VCaP (cell line): ENCODE measurements around the gene GPLD1.

Experiments used
- H3K27ac ChIP-seq: fragments of 450-650 bp; 2 replicates; pipeline ENCODE4 v1.5.1; 2017
- CTCF ChIP-seq: fragments of 450-650 bp; conservative IDR thresholded peaks from 2 replicates; pipeline ENCODE4 v1.5.1; 2017; ENCODE audit warnings: mild to moderate bottlenecking, moderate library complexity

GPLD1 gene

GRCh38 chr6:24441599-24441904 lies 47.8 kb downstream of the GPLD1 start:
- TF ChIP-seq CTCF, result no peak
- H3K27ac ChIP-seq, result no peak overlapping the region

GRCh38 chr6:24440897-24441598 lies 48.3 kb downstream of the GPLD1 start:
- no peak overlapping the region for H3K27ac ChIP-seq
- TF ChIP-seq CTCF, result no peak

GRCh38 chr6:24439858-24440539 lies 49.4 kb downstream of the GPLD1 start:
- no peak overlapping the region for H3K27ac ChIP-seq
- TF ChIP-seq CTCF, result no peak

DNA sequence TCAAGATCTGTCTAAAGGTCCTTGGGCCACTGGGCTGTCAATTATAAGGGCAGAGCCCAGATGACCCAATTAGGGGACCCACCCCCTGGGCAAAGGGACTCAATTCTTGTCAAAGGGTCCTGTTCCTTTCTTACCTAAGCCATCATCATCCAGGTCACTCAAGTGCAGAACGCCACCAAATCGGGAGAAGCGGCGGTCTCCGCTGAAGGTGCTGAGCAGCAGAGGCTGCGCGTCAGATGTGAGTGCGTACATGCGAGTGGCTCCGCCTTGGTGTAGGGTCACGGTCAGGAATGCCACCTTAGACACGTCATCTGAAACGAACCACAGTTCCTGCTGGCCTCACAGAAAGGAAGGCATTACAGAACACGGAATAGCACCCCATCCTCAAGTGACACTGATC lies 52.4 kb downstream of the GPLD1 start:
- no peak for TF ChIP-seq CTCF
- H3K27ac ChIP-seq, result no peak overlapping the region

- no peak overlapping the region for H3K27ac ChIP-seq
- no peak for TF ChIP-seq CTCF
Measured at GRCh38 chr6:24432611-24433010, 56.8 kb downstream of the GPLD1 start.

DNA sequence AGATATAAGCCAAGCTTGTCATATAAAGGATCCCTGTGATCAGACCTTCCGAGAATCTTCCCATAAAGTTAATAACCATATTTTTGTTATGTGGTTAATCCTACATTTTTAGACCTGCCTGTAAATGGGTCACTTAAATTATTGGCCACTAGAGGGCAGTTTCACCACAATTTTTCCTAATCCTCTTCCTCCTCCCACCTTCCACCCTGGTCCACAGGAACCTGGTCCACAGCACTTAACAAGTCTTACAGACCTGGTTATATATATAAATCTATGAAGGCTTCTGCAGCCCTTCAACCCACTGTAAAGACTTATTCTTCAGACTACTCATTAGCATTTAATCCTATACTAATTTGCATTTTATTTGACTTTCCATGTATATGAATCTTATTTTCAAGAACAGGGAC lies 58.3 kb downstream of the GPLD1 start:
- TF ChIP-seq CTCF, result peak; percentile 84
- no peak overlapping the region for H3K27ac ChIP-seq

GRCh38 chr6:24430086-24430485 lies 59.3 kb downstream of the GPLD1 start:
- no peak overlapping the region for H3K27ac ChIP-seq
- no peak for TF ChIP-seq CTCF
